NCI-H2196 (cell line): Measurements from ENCODE around the gene MYBPHL.

Experiments used
- DNase-seq: peaks from one replicate; lab custom pipeline; 2025; ENCODE audit not compliant: unreplicated experiment; lab: John Stamatoyannopoulos, UW

MYBPHL gene

GRCh38 chr1:109306832-109307273, at the start of gene MYBPHL:
TSS of gene MYBPHL (minus strand) at chr1:109307011. CDS start at chr1:109306991, 20 bp downstream.
- DNase-seq, result no peak

- no peak for DNase-seq
These were observed 49.7 kb upstream of the MYBPHL start for GRCh38 chr1:109356505-109356904.

GRCh38 chr1:109354929-109355328, 48.1 kb upstream of the MYBPHL start:
- no peak for DNase-seq

GRCh38 chr1:109351457-109351856, 44.6 kb upstream of the MYBPHL start:
- DNase-seq, result no peak

GRCh38 chr1:109350655-109351054, 43.8 kb upstream of the MYBPHL start:
- DNase-seq, result peak; percentile 22

GRCh38 chr1:109350182-109350581, 43.4 kb upstream of the MYBPHL start:
- no peak for DNase-seq

GRCh38 chr1:109347511-109347910, 40.7 kb upstream of the MYBPHL start:
- DNase-seq, result no peak

- no peak for DNase-seq
These were observed 35.4 kb upstream of the MYBPHL start for GRCh38 chr1:109341944-109342930.

GRCh38 chr1:109338608-109339007, 31.8 kb upstream of the MYBPHL start:
- no peak for DNase-seq

- no peak for DNase-seq
These were observed 31.3 kb upstream of the MYBPHL start for GRCh38 chr1:109338091-109338490.

GRCh38 chr1:109335091-109335490, 28.3 kb upstream of the MYBPHL start:
- no peak for DNase-seq

GRCh38 chr1:109331113-109331512, 24.3 kb upstream of the MYBPHL start:
- no peak for DNase-seq

GRCh38 chr1:109327285-109327684, 20.5 kb upstream of the MYBPHL start:
- no peak for DNase-seq

- DNase-seq, result no peak
These were observed 16.2 kb upstream of the MYBPHL start for GRCh38 chr1:109322974-109323373.

GRCh38 chr1:109319114-109319513, 12.3 kb upstream of the MYBPHL start:
- no peak for DNase-seq

- DNase-seq, result no peak
These were observed 9.7 kb upstream of the MYBPHL start for GRCh38 chr1:109316506-109316905.

- DNase-seq, result no peak
These were observed 8.5 kb upstream of the MYBPHL start for GRCh38 chr1:109315288-109315687.

- no peak for DNase-seq
These were observed 8.0 kb upstream of the MYBPHL start for GRCh38 chr1:109314795-109315194.

GRCh38 chr1:109312978-109313775, 6.4 kb upstream of the MYBPHL start:
- DNase-seq, result no peak

- DNase-seq, result no peak
These were observed 5.4 kb upstream of the MYBPHL start for GRCh38 chr1:109312246-109312645.

- no peak for DNase-seq
These were observed 2.5 kb upstream of the MYBPHL start for GRCh38 chr1:109309347-109309746.
